Measurements from ENCODE around the gene HSFX4. TPM values are rescaled to one million over a fixed set of nuclear protein-coding genes. Genes with fewer than 3 reads are reported as not detected.
A peak's percentile ranks its signal among the peaks of the same experiment; 100 is the strongest.
"Not testable (repeated sequence)": the region's sequence is repeated elsewhere in the genome, so short reads cannot be mapped to it uniquely, and the experiment has no call there.

Gene HSFX4
- total and polyA plus RNA-seq, 4 experiments from 2014 or later: not detected

DNA sequence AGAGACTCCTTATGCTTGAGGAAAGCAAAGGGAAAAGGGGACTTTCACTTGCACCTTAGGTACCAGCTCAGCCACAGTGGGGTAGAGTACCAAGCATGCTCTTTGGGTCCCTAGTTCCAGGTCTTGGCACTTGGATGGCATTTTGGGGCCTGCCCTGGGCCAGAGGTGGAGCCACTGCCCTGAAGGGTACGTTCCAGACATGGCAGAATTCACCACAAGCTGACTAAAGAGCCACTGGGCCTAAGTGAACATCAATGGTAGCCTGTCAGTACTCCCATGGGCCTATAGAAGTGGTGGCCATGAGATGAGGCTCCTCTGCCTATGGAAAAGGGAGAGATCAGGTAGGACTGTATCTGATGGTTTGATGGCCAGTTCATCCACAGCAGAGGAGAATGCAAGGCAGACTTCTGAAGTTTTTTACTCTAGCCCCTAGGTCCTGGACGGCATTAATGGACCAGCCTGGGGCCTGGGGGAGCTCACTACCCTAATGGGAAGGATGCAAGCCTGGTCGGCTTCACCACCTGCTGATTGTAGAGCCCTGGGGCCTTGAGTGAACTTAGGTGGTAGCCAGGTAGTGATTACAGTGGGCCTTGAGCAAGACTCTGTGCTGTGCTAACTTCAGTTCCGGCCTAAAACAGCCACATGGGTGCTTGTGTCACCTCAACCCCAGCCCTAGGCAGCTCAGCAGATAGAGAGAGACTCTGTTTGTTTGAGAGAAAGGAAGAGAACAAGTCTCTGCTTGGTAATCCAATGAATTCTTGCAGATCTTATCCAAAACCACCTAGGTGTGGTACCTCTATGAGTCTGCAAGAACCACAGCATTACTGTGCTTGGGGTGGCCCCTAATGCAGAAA lies 19.8 kb upstream of the HSFX4 start:
- Mint-ChIP-seq H3K27ac (peak overlapping the region in 3 of 7 donors; percentile 7 to 86 (median 37)), H3K27me3 (peaks cover 0 to 1% of the 10 kb centered on the region in 2 donors), H3K4me1 (peaks cover 0 to 1% (median 0%) of the 10 kb centered on the region in 4 donors), H3K36me3 (no peaks in the 10 kb centered on the region), H3K9me3 (peaks cover 0 to 18% (median 0%) of the 10 kb centered on the region in 8 donors), H3K4me3 (no peak overlapping the region)
- Histone ChIP-seq H3K27ac (ENCODE audit: low read depth, low read length) (no peak overlapping the region), H3K9me3 (ENCODE audit: control insufficient read depth in 1 of 2, low read length in 2 of 2) (no peaks in the 10 kb centered on the region), H3K27me3 (ENCODE audit: insufficient read depth, low read length) (no peaks in the 10 kb centered on the region), H3K36me3 (ENCODE audit: insufficient read depth, low read length) (no peaks in the 10 kb centered on the region), H3K4me3 (ENCODE audit: low read length in 2 of 2) (no peak overlapping the region), H3K4me1 (ENCODE audit: insufficient read depth, low read length) (no peaks in the 10 kb centered on the region)
- ChIA-PET POLR2A (ENCODE audit: partially characterized antibody) (interaction anchor here (0.8 kb wide), 2 partner anchors 29 to 80 kb away, joined by 3 to 4 read pairs; partner anchors contain the start of gene EOLA2), CTCF (ENCODE audit: partially characterized antibody) (no interaction called here)
- intact Hi-C loops (cut with micrococcal nuclease): no loop called here
- peak; percentile 12 to 47 (median 33) for DNase-seq

DNA sequence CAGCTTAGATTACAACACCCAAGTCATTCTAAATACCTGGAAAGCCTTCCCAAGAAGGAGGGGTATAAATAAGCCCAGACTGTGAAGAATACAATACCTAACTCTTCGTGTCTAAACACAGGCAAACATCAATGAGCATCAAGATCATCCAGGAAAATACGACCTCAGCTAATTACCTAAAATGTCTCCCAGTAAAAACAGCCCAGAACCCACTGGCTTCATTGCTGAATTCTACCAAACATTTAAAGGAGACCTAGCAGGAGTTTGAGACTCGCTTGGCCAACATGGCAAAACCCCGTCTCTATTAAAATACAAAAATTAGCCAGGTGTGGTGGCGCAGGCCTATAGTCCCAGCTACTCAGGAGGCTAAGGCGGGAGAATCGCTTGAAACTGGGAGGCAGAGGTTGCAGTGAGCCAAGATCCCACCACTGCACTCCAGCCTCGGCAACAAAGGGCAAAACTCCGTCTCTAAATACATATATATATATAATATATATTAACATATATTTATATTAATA lies 19.1 kb upstream of the HSFX4 start:
- Histone ChIP-seq H3K9me3 (ENCODE audit: control insufficient read depth in 1 of 2, low read length in 2 of 2) (no peaks in the 10 kb centered on the region), H3K4me1 (ENCODE audit: insufficient read depth, low read length) (no peaks in the 10 kb centered on the region), H3K36me3 (ENCODE audit: insufficient read depth, low read length) (no peaks in the 10 kb centered on the region), H3K4me3 (ENCODE audit: low read length in 2 of 2) (no peak overlapping the region), H3K27ac (ENCODE audit: low read depth, low read length) (no peak overlapping the region), H3K27me3 (ENCODE audit: insufficient read depth, low read length) (no peaks in the 10 kb centered on the region)
- Mint-ChIP-seq H3K27ac (peak overlapping the region in 3 of 7 donors; percentile 7 to 86 (median 37)), H3K36me3 (no peaks in the 10 kb centered on the region), H3K9me3 (peaks cover 0 to 19% (median 0%) of the 10 kb centered on the region in 8 donors), H3K27me3 (no peaks in the 10 kb centered on the region), H3K4me3 (no peak overlapping the region), H3K4me1 (peaks cover 0 to 1% (median 0%) of the 10 kb centered on the region in 4 donors)
- CTCF ChIA-PET (ENCODE audit: partially characterized antibody): no interaction called here
- no peak for DNase-seq
- POLR2A ChIA-PET (ENCODE audit: partially characterized antibody): interaction anchor here (0.8 kb wide), 2 partner anchors 28 to 80 kb away, joined by 3 to 4 read pairs; partner anchors contain the start of gene EOLA2
- intact Hi-C loops (cut with micrococcal nuclease): no loop called here

DNA sequence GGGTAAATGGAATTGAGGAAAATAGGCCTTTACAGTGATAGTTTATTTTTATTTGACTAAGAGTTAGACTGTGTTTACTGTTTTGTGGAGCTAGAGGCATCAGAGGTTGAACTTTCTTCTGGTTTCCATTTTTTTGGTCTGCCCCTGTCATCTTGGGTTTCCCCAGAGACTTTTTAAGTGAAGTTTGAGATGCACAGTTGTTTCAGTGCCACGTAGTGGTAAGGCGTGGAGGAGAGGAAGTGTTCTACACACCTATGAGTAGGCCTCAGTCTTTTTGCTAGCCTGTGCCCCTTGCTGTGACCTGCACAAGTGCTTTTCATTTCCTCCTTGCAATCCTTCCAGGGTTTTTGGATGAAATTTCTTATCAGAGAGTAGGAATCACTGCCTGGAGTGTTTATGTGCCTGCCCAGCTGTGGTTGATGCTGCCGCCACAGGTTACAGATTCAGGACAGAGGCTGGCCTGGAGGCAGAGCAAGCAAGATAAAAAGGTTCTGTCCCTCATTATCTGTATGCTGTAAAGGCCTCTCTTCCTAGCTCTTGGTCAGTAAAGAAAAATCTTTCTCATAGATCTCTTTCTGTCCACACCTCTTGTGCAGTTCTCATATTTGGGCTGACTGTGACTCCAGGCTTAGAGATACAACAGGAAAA lies 12.5 kb upstream of the HSFX4 start:
- Histone ChIP-seq H3K36me3 (ENCODE audit: insufficient read depth, low read length) (no peaks in the 10 kb centered on the region), H3K9me3 (ENCODE audit: control insufficient read depth in 1 of 2, low read length in 2 of 2) (no peaks in the 10 kb centered on the region), H3K27ac (ENCODE audit: low read depth, low read length) (no peak overlapping the region), H3K27me3 (ENCODE audit: insufficient read depth, low read length) (no peaks in the 10 kb centered on the region), H3K4me3 (ENCODE audit: low read length in 2 of 2) (no peak overlapping the region), H3K4me1 (ENCODE audit: insufficient read depth, low read length) (no peaks in the 10 kb centered on the region)
- DNase-seq: peak in 2 of 5 donors; percentile 32 to 55
- ChIA-PET CTCF (ENCODE audit: partially characterized antibody) (no interaction called here), POLR2A (ENCODE audit: partially characterized antibody) (no interaction called here)
- Mint-ChIP-seq H3K36me3 (no peaks in the 10 kb centered on the region), H3K27me3 (no peaks in the 10 kb centered on the region), H3K4me3 (no peak overlapping the region), H3K27ac (peak overlapping the region in 3 of 7 donors; percentile 11 to 74 (median 48)), H3K4me1 (peaks cover 0 to 5% (median 0%) of the 10 kb centered on the region in 4 donors), H3K9me3 (peaks cover 0 to 9% (median 0%) of the 10 kb centered on the region in 8 donors)
- intact Hi-C loops (cut with micrococcal nuclease): no loop called here

DNA sequence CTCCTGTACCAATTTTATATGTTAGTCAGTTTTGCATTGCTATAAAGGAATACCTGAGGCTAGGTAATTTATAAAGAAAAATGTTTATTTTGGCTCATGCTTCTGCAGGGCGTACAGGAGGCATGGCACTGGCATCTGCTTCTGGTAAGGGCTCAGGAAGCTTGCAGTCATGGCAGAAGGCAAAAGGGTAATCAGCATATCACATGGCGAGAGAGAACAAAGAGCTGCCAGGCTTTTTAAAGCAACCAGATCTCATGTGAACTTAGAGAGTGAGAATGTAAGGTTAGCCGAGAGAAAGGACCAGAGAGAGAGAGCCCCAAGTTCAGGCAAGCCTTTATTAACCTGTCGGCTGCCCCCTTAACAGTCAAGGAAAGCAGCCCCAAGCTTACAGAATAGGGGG lies 5.5 kb upstream of the HSFX4 start:
- H3K4me1 Mint-ChIP-seq; POLR2A ChIA-PET (ENCODE audit: partially characterized antibody); H3K4me3 ChIP-seq (ENCODE audit: low read length in 2 of 2); DNase-seq; CTCF ChIA-PET (ENCODE audit: partially characterized antibody); H3K27ac ChIP-seq (ENCODE audit: low read depth, low read length); H3K4me1 ChIP-seq (ENCODE audit: insufficient read depth, low read length); H3K36me3 ChIP-seq (ENCODE audit: insufficient read depth, low read length); H3K27ac Mint-ChIP-seq; H3K36me3 Mint-ChIP-seq; H3K9me3 ChIP-seq (ENCODE audit: control insufficient read depth in 1 of 2, low read length in 2 of 2); intact Hi-C loops (cut with micrococcal nuclease); H3K27me3 Mint-ChIP-seq; H3K9me3 Mint-ChIP-seq; H3K4me3 Mint-ChIP-seq; H3K27me3 ChIP-seq (ENCODE audit: insufficient read depth, low read length): not testable (repeated sequence)

DNA sequence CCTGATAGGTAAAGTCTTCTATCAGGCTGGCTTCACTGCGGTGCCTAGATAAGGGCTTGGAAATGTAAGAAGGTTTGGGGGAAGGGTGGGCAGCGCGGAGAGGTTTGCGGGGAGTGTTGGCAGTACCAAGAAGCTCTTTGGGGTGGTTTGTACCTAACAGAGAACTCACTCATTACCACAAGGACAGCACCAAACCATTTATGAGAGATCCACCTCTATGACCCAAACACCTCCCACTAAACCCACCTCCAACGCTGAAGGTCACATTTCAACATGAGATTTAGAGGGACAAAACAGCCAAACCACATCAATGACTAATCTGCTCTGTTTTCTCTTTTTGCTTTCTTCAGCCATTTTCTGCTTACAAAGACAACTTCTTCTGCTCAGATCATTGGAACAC lies 4.9 kb upstream of the HSFX4 start:
- H3K4me1 ChIP-seq (ENCODE audit: insufficient read depth, low read length); intact Hi-C loops (cut with micrococcal nuclease): not testable (repeated sequence)

DNA sequence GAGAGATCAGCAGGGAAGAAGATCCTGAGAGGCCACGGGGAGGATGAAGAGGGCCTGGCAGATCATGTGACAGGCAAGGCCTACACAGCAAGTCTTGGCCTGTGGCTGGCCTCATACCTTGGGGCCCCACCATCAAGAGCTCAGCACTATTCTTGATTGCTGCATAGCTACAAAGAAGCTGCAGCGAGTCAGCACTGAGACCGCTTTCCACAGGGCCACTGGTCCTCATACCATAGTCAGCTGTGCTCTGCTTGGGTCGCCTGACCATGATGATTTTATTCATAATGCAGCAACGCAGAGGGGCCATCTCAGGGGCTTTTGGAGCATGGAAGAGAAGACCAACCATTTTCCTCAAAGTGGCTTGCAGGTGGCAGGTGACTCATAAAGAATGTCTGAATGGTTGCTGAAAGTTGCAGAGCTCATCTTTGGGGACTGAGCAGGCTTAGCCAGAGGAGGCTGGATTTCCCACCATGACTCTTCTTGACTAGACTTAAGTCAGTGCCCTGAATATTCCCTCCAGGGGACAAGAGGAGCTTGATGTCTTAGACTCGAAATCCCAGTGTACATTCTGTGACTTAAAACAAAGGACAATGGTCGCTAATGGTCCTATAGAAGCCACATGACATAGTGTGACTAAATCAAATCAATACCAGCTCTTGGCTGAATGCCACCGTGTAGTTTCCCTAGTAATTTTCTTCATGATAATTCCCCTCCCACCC lies 2.0 kb upstream of the HSFX4 start:
- H3K4me1 Mint-ChIP-seq; H3K27ac ChIP-seq (ENCODE audit: low read depth, low read length); H3K4me1 ChIP-seq (ENCODE audit: insufficient read depth, low read length); DNase-seq; H3K27me3 ChIP-seq (ENCODE audit: insufficient read depth, low read length); H3K4me3 ChIP-seq (ENCODE audit: low read length in 2 of 2); H3K9me3 ChIP-seq (ENCODE audit: control insufficient read depth in 1 of 2, low read length in 2 of 2); H3K36me3 ChIP-seq (ENCODE audit: insufficient read depth, low read length); CTCF ChIA-PET (ENCODE audit: partially characterized antibody); H3K27me3 Mint-ChIP-seq; H3K4me3 Mint-ChIP-seq; H3K36me3 Mint-ChIP-seq; H3K27ac Mint-ChIP-seq; intact Hi-C loops (cut with micrococcal nuclease); POLR2A ChIA-PET (ENCODE audit: partially characterized antibody); H3K9me3 Mint-ChIP-seq: not testable (repeated sequence)

More for the DNA sequence above, 4.9 kb upstream of the HSFX4 start:
- CTCF ChIA-PET (ENCODE audit: partially characterized antibody); H3K27ac Mint-ChIP-seq; H3K36me3 ChIP-seq (ENCODE audit: insufficient read depth, low read length); H3K4me3 ChIP-seq (ENCODE audit: low read length in 2 of 2); H3K27me3 ChIP-seq (ENCODE audit: insufficient read depth, low read length); H3K4me1 Mint-ChIP-seq; DNase-seq; H3K36me3 Mint-ChIP-seq; H3K9me3 ChIP-seq (ENCODE audit: control insufficient read depth in 1 of 2, low read length in 2 of 2); POLR2A ChIA-PET (ENCODE audit: partially characterized antibody); H3K27ac ChIP-seq (ENCODE audit: low read depth, low read length); H3K9me3 Mint-ChIP-seq; H3K27me3 Mint-ChIP-seq; H3K4me3 Mint-ChIP-seq: not testable (repeated sequence)

DNA sequence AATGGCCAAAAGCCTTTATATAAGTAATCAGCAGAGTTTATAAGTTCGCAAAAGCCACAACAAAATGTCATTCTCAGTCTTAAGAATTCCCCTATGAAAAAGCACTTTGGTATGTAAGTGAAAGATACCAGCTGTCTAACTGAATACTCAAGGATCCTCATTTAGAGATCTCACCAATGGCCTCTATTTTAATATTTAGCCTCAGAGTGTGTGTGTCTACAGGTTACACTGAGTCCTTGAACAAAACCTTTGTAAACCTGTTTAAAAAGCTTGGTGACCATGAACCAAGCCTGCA lies 1.5 kb upstream of the HSFX4 start:
- H3K27ac ChIP-seq (ENCODE audit: low read depth, low read length); H3K36me3 ChIP-seq (ENCODE audit: insufficient read depth, low read length); H3K9me3 ChIP-seq (ENCODE audit: control insufficient read depth in 1 of 2, low read length in 2 of 2); DNase-seq; H3K27me3 Mint-ChIP-seq; H3K4me3 Mint-ChIP-seq; H3K27ac Mint-ChIP-seq; H3K4me1 ChIP-seq (ENCODE audit: insufficient read depth, low read length); H3K4me1 Mint-ChIP-seq; intact Hi-C loops (cut with micrococcal nuclease); POLR2A ChIA-PET (ENCODE audit: partially characterized antibody); H3K27me3 ChIP-seq (ENCODE audit: insufficient read depth, low read length); CTCF ChIA-PET (ENCODE audit: partially characterized antibody); H3K9me3 Mint-ChIP-seq; H3K36me3 Mint-ChIP-seq; H3K4me3 ChIP-seq (ENCODE audit: low read length in 2 of 2): not testable (repeated sequence)

All from CD4-positive, alpha-beta memory T cell (primary cell).